ENCODE measurements around the gene IQUB.
A peak's percentile ranks its signal among the peaks of the same experiment; 100 is the strongest.
"Not testable (repeated sequence)": the region's sequence is repeated elsewhere in the genome, so short reads cannot be mapped to it uniquely, and the experiment has no call there.

IQUB gene

DNA sequence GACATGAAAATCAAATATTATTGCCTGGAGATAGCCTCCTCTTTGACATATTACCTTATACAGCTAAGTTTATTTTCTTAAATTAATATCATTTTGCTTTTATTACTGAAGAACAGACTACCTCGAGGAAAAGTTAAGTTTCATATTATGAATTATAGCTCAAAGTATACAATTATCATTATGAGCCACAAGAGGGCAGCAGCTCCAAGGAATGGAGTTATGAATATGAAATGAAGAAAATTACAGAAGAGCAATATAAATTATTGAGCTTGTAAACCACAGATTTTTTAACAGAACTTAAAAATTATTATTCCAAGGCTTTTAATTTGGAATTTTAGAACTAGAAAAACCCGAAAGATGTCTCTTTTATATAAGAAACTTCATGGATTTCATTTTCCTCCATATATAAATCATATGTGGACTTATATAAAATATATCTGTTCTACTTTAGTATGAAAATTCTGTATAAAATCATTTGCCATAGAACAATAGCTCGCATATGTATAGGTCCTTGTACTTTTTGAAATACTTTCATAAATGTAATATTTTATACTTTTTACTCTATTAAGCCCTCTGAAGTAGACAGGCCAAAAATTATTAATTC, 40.1 kb downstream of the IQUB start:
- TF ChIP-seq CTCF (IDR thresholded peaks at IDR 0.05; ENCODE audit: low read depth, low read length, missing control alignments), result peak; percentile 57
- no peak overlapping the region for H3K4me3 ChIP-seq (ENCODE audit: low read depth, low read length)
- DNase-seq (ENCODE audit: low read depth), result peak; percentile 16
- in situ Hi-C loops (cut with HindIII; ENCODE audit: low sequenced_read_pairs), result no loop called here

DNA sequence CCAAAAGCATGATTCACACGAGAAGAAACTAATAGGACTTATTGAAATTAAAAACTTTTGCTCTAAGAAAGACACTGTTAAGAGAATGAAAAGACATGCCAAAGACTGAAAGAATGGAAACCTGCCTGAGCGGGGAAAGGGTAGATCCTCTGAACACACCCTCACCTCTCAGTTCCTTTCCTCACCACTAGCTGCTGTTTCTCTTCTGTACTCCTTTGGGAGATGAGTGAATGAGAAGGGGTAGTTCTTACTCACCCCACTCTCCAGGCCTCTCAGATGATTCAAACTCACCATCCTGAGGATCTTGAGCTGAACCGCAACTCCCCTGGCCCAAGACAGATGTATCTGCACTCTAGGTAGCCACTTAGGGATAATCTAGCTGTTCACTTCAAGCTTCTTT, 41.9 kb downstream of the IQUB start:
- no peak overlapping the region for H3K4me3 ChIP-seq (ENCODE audit: low read depth, low read length)
- DNase-seq (ENCODE audit: low read depth), result no peak
- TF ChIP-seq CTCF (IDR thresholded peaks at IDR 0.05; ENCODE audit: low read depth, low read length, missing control alignments), result peak; percentile 19
- in situ Hi-C loops (cut with HindIII; ENCODE audit: low sequenced_read_pairs), result no loop called here

DNA sequence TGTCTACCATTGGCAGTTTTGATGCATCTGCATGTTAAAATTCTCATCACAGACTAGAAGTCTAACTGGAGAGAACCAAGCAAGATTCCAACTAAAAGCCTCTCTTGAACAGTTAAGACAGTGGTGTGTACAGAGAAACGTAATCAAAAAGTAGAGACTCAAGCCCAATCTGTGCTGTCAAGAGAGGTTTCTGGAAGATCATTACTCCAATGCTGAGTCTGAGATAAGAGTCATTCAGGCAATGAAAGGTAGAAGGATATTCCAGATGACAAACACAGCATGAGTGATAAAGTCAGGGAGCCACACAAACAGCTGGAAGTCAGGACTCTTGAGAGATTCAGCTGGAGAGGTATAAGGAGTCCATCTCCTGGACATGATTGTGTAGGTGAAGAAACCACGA, 48.7 kb downstream of the IQUB start:
- no peak overlapping the region for H3K4me3 ChIP-seq (ENCODE audit: low read depth, low read length)

DNA sequence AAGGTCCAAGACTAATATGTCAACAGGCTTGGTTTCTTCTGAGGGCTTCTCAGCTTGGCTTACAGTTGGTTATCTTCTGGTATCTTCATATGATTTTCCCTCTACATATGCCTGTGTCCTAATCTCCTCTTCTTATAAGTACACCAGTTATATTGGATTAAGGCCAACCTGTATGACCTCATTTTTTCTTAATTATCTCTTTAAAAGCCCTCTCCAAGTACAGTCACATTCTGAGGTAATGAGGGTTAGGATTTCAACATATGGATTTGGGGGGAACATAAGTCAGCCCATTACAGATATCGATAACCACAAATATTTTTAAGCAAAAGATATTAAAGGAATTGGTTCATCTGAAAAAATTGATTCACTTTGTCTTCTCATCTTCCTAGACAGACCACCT, 49.2 kb downstream of the IQUB start:
- in situ Hi-C loops (cut with HindIII; ENCODE audit: low sequenced_read_pairs), result no loop called here
- no peak for DNase-seq (ENCODE audit: low read depth)
- H3K4me3 ChIP-seq (ENCODE audit: low read depth, low read length), result no peak overlapping the region
- TF ChIP-seq CTCF (IDR thresholded peaks at IDR 0.05; ENCODE audit: low read depth, low read length, missing control alignments), result no peak

More for the DNA sequence above, 48.7 kb downstream of the IQUB start:
- DNase-seq (ENCODE audit: low read depth), result no peak
- no peak for TF ChIP-seq CTCF (IDR thresholded peaks at IDR 0.05; ENCODE audit: low read depth, low read length, missing control alignments)
- in situ Hi-C loops (cut with HindIII; ENCODE audit: low sequenced_read_pairs), result no loop called here

GRCh38 chr7:123484199-123484598, 50.2 kb downstream of the IQUB start:
- no peak overlapping the region for H3K4me3 ChIP-seq (ENCODE audit: low read depth, low read length)
- in situ Hi-C loops (cut with HindIII; ENCODE audit: low sequenced_read_pairs), result no loop called here
- no peak for DNase-seq (ENCODE audit: low read depth)
- no peak for TF ChIP-seq CTCF (IDR thresholded peaks at IDR 0.05; ENCODE audit: low read depth, low read length, missing control alignments)

DNA sequence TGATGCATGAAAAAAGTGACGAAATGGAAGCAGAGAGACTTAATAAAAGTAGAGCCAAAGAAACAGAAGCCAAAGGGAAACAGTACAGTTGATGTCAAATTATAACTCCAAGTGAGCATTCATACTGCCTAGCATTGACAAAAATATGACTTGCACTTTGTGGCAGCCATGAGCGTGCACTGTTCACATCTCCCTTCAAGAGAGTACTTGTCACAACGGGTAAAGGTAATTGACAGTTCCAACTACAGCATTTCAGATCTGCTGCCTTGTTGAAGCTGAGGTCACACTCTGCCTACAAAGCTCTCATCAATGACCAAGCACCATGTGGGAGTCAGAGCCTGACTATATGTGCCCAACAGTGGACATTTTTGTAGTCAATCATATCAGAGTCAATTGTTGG, 54.3 kb downstream of the IQUB start:
- no peak for DNase-seq (ENCODE audit: low read depth)
- in situ Hi-C loops (cut with HindIII; ENCODE audit: low sequenced_read_pairs), result no loop called here
- TF ChIP-seq CTCF (IDR thresholded peaks at IDR 0.05; ENCODE audit: low read depth, low read length, missing control alignments), result no peak
- no peak overlapping the region for H3K4me3 ChIP-seq (ENCODE audit: low read depth, low read length)

DNA sequence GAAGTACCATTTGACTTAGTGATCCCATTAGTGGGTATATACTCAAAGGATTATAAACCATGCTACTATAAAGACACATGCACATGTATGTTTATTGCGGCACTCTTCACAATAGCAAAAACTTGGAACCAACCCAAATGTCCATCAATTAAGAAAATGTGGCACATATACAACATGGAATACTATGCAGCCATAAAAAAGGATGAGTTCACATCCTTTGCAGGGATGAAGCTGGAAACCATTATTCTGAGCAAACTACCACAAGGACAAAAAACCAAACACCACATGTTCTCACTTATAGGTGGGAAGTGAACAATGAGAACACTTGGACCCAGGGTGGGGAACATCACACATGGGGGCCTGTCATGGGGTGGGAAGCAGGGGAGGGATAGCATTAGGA, 56.3 kb downstream of the IQUB start:
- H3K4me3 ChIP-seq (ENCODE audit: low read depth, low read length); DNase-seq (ENCODE audit: low read depth); in situ Hi-C loops (cut with HindIII; ENCODE audit: low sequenced_read_pairs): not testable (repeated sequence)

All from astrocyte of the cerebellum (primary cell).